ENCODE results near the gene POMT2.

DNA sequence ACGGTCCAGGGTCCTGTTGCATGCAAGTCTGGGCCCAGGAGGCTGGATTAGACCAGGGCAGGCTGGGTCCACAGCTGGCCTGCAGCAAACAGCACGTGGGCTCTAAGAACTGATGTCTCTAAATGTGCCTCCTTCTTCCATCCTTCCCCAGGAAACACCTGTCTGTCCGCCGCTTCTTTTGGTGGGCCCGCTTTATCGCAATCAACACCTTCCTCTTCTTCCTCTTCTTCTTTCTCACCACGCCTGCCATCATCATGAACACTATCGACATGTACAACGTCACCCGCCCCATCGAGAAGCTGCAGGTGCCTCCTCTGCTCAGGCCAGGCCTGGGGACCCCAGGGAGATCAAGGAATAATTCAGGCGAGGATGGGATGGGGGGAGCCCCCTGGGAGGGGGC lies 77.9 kb downstream of the POMT2 start:
- TF ChIP-seq, protein P1, sequence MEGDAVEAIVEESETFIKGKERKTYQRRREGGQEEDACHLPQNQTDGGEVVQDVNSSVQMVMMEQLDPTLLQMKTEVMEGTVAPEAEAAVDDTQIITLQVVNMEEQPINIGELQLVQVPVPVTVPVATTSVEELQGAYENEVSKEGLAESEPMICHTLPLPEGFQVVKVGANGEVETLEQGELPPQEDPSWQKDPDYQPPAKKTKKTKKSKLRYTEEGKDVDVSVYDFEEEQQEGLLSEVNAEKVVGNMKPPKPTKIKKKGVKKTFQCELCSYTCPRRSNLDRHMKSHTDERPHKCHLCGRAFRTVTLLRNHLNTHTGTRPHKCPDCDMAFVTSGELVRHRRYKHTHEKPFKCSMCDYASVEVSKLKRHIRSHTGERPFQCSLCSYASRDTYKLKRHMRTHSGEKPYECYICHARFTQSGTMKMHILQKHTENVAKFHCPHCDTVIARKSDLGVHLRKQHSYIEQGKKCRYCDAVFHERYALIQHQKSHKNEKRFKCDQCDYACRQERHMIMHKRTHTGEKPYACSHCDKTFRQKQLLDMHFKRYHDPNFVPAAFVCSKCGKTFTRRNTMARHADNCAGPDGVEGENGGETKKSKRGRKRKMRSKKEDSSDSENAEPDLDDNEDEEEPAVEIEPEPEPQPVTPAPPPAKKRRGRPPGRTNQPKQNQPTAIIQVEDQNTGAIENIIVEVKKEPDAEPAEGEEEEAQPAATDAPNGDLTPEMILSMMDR (IDR thresholded peaks at IDR 0.05; ENCODE audit: poor library complexity): no peak
- no peak for TF ChIP-seq EZH2 (IDR thresholded peaks at IDR 0.05; ENCODE audit: borderline replicate concordance)
- TF ChIP-seq EZH2phosphoT487 (IDR thresholded peaks at IDR 0.05; ENCODE audit: low read depth, severe bottlenecking, unreplicated experiment): no peak
